NB4 (cell line): ENCODE results near the gene TOP3B.
A peak's percentile ranks its signal among the peaks of the same experiment; 100 is the strongest.

Experiments
- DNase-seq: peaks from one replicate; pipeline ENCODE4 v3.0.0; 2010; ENCODE audit warnings: low read depth
- H3K4me3 ChIP-seq: one replicate; pipeline ENCODE4 v1.5.1; 2011; ENCODE audit warnings: mild to moderate bottlenecking, low read depth, low read length, moderate library complexity
- MYC ChIP-seq: IDR thresholded peaks from 2 replicates; pipeline ENCODE4 v1.6.1; 2011; ENCODE audit warnings: low read depth, low read length
- POLR2A ChIP-seq: IDR thresholded peaks from 2 replicates; pipeline ENCODE4 v1.6.1; 2011; ENCODE audit warnings: mild to moderate bottlenecking; ENCODE audit not compliant: insufficient read length; ENCODE audit errors: extremely low read depth
- TF ChIP-seq, protein P1 (sequence below): IDR thresholded peaks from 2 replicates; pipeline ENCODE4 v1.6.1; 2011; ENCODE audit warnings: low read depth, low read length
- TF ChIP-seq, protein P2 (sequence below): IDR thresholded peaks from one replicate; pipeline ENCODE4 v1.5.1; 2012; ENCODE audit warnings: low read depth, low read length

TOP3B gene

DNA sequence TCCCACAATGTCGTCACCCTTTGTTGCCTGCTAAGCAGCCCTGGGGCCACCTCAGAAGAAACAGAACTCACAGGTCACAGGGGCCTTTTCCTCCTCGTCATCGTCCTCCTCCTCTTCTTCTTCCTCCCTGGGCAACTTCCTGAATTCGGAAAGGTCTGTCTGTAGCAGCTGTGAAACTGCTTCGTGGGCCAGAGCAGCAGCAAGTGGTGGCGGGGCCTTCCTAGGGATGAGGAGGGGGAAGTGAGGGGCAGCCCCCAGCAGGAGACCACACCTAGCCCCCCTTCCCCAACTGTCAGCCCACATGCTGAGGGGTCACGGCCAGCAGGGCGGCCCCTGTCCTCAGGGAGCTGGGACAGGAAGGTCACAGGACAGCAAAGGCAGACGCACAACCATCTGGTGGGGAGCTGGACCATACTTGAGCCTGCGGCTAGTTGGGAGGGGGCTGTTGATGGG, 43.1 kb downstream of the TOP3B start:
- TF ChIP-seq MYC (no peak), POLR2A (no peak)
- TF ChIP-seq, protein P1, sequence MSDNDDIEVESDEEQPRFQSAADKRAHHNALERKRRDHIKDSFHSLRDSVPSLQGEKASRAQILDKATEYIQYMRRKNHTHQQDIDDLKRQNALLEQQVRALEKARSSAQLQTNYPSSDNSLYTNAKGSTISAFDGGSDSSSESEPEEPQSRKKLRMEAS, result no peak
- TF ChIP-seq, protein P2, sequence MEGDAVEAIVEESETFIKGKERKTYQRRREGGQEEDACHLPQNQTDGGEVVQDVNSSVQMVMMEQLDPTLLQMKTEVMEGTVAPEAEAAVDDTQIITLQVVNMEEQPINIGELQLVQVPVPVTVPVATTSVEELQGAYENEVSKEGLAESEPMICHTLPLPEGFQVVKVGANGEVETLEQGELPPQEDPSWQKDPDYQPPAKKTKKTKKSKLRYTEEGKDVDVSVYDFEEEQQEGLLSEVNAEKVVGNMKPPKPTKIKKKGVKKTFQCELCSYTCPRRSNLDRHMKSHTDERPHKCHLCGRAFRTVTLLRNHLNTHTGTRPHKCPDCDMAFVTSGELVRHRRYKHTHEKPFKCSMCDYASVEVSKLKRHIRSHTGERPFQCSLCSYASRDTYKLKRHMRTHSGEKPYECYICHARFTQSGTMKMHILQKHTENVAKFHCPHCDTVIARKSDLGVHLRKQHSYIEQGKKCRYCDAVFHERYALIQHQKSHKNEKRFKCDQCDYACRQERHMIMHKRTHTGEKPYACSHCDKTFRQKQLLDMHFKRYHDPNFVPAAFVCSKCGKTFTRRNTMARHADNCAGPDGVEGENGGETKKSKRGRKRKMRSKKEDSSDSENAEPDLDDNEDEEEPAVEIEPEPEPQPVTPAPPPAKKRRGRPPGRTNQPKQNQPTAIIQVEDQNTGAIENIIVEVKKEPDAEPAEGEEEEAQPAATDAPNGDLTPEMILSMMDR, result no peak
- H3K4me3 ChIP-seq, result no peak overlapping the region
- DNase-seq, result peak; percentile 79

DNA sequence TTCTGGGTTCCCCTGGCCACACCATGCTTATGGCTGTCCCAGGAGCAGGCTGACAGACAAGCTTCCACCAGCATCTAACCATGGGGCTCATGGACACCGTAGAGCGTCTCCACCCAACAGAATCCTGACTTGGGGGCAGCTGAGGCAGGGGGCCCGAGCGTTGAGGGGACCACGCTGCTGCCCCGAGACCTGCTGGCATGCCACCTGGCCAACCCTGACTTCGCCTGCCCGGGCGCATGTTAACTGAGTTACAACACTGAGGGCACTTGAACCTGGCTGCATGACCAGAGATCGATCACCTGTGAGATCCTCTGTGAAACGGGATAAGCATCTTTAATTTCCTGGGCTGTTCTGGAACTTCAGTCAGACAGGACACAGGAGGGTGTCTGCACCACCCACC, 43.7 kb downstream of the TOP3B start:
- TF ChIP-seq MYC, result no peak
- no peak for TF ChIP-seq POLR2A
- TF ChIP-seq, protein P1, result no peak
- TF ChIP-seq, protein P2, result no peak
- no peak overlapping the region for H3K4me3 ChIP-seq
- no peak for DNase-seq

DNA sequence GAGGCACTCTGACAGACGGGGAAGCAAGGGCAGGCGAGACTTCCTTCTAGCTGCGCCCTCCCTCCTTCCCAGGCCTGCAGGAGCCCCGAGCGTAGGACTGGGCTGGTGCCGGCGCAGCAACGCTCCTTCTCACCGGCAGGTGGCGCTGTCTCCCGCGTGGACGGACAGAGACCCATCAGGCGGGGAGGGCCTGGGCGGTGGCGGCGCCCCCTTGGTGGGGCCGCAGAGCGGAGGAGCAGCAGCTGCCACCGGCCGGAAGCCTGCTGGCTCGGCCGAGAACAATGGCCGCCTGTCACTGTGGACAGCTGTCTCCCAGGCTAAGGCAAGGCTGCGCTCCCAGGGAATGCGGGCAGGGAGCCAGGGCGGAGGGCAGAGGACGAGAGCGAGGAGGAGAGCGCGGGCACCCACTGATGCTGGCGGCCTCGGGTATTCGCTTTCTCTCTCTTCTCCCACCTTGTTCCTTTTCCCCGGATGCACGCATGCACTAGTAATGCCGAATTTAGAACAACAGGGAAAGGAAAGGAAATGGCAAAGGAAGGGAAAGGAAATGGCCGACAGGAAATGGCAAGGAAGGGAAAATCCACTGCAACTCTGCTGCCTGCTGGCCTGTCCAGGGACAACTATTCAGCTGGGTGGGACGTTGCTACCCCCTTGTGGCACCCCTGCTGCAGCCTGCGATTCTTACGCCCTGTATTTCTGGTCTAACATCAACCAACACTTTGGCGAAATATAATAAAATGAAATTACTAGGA, 44.3 kb downstream of the TOP3B start:
- TF ChIP-seq, protein P2, result peak; percentile 85
- TF ChIP-seq POLR2A, result no peak
- TF ChIP-seq, protein P1, result peak; percentile 67
- TF ChIP-seq MYC, result peak; percentile 67; the same call in 1 of the 2 replicates
- peak overlapping the region; percentile 38 for H3K4me3 ChIP-seq
- peak; percentile 96 for DNase-seq

DNA sequence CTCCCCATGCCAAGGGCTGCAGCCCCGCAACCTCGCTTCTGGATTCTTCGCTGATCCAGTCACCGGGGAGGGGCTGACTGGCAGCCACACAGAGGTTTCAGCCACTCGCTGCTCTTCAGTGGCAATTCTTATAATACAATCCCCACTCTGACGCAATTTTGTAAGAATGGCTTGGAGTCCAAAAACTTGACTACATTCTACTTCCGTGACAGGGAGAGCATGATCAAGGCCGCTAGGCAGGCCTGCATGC, 44.8 kb downstream of the TOP3B start:
- H3K4me3 ChIP-seq, result no peak overlapping the region
- TF ChIP-seq MYC, result no peak
- TF ChIP-seq, protein P1, result no peak
- no peak for TF ChIP-seq POLR2A
- TF ChIP-seq, protein P2, result no peak
- no peak for DNase-seq

DNA sequence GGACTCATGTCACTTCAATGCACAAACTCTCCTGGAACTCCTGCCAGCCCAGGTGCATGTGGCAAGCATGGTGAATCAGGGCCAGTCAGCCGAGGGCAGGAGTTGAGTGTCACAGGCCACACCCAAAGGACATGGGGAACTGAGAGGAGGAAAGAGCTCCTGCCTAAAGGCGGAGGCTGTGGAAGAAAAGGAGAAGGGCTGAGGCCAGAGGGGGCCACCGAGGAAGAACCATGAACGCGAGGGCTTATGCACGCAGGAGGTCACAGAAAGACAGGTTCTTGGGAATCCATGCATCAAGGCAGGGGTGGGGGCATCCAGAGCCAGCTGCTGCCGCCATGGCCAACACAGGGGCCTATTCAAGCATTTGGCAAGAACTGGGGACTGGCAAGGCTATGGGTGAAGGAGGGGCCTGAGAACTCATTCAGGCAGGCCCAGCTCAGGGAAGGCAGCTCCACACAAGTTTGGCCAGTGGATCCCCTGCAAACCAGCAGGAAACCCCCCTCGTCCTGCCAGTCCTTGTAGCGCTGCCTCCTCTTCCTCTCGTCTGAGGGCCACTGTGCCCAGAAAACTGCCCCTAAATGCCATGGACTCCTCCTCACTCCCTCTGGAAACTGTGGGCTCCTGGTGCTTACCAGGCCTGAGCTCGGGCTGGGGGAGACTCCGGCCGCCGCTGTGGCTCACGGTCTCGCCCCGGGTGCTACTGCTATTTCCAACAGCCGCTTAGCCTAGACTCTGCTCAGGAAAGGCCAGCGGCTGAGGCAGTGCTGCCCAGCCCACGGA, 45.4 kb downstream of the TOP3B start:
- DNase-seq, result peak; percentile 37
- TF ChIP-seq, protein P1, result no peak
- TF ChIP-seq, protein P2, result no peak
- TF ChIP-seq MYC (no peak), POLR2A (no peak)
- no peak overlapping the region for H3K4me3 ChIP-seq
